IMR-90 (cell line): ENCODE data around the gene MAJIN. TPM values are rescaled to one million over a fixed set of nuclear protein-coding genes. Genes with fewer than 3 reads are reported as not detected.

Experiments
- ATAC-seq: fragments of 200-7000 bp; cut with Tn5 transposase; 2 replicates; pipeline ENCODE4 v1.9.1; 2020; ENCODE audit warnings: low read depth, mild to moderate bottlenecking, moderate library complexity
- BruUV-seq: library from RNA; stranded (reverse); fragments of 400-500 nt; replicated peaks from 2 replicates; lab custom pipeline; 2021; lab: Mats Ljungman, UMichigan
- CTCF ChIA-PET: fragments of 300-600 bp; formaldehyde crosslinking; extraction: SDS; loops from one replicate; lab custom pipeline; 2021; ENCODE audit warnings: antibody characterized with exemption; lab: Yijun Ruan, JAX
- POLR2A ChIA-PET: fragments of 300-600 bp; sonication (Branson Sonifier 250); formaldehyde crosslinking; loops from one replicate; lab custom pipeline; 2022; ENCODE audit warnings: antibody characterized with exemption; ENCODE audit not compliant: unreplicated experiment; lab: Charles Lee
- DNase-seq: peaks from one replicate; pipeline ENCODE4 v3.0.0; 2013
- H2AFZ ChIP-seq: replicated peaks from 2 replicates; pipeline ENCODE3; 2013; ENCODE audit warnings: low read length, mild to moderate bottlenecking; ENCODE audit not compliant: poor library complexity
- H2AK5ac ChIP-seq: 2 replicates; pipeline ENCODE4 v1.6.1; 2013; ENCODE audit warnings: low read depth, low read length, inconsistent platforms
- H2AK9ac ChIP-seq: replicated peaks from 2 replicates; pipeline ENCODE3; 2013; ENCODE audit warnings: mild to moderate bottlenecking, low read depth, low read length, moderate library complexity; ENCODE audit not compliant: poor library complexity
- H2BK120ac ChIP-seq: 2 replicates; pipeline ENCODE4 v1.6.1; 2013; ENCODE audit warnings: low read depth, low read length, inconsistent platforms
- H2BK15ac ChIP-seq: 3 replicates; pipeline ENCODE4 v1.6.1; 2013; ENCODE audit warnings: low read depth, low read length, inconsistent platforms
- H2BK20ac ChIP-seq: 2 replicates; pipeline ENCODE4 v1.6.1; 2013; ENCODE audit warnings: low read depth, mild to moderate bottlenecking, inconsistent platforms, low read length, moderate library complexity
- H2BK5ac ChIP-seq: 2 replicates; pipeline ENCODE4 v1.6.1; 2013; ENCODE audit warnings: mild to moderate bottlenecking, low read depth, low read length, inconsistent platforms; ENCODE audit not compliant: poor library complexity, severe bottlenecking
- H3K14ac ChIP-seq: replicated peaks from 2 replicates; pipeline ENCODE4 v1.6.1; 2013; ENCODE audit warnings: low read depth, low read length, inconsistent platforms
- H3K18ac ChIP-seq: 2 replicates; pipeline ENCODE4 v1.6.1; 2013; ENCODE audit warnings: low read depth, low read length, control low read depth
- H3K23ac ChIP-seq: 2 replicates; pipeline ENCODE4 v1.6.1; 2013; ENCODE audit warnings: low read depth, low read length, inconsistent platforms
- H3K27ac ChIP-seq: 2 replicates; pipeline ENCODE4 v1.5.1; 2013; ENCODE audit warnings: mild to moderate bottlenecking, control low read depth, low read length; ENCODE audit not compliant: insufficient read depth
- H3K27me3 ChIP-seq: 2 replicates; pipeline ENCODE4 v1.6.1; 2013; ENCODE audit warnings: low read length; ENCODE audit not compliant: control insufficient read depth, insufficient read depth
- H3K36me3 ChIP-seq: 2 replicates; pipeline ENCODE4 v1.6.1; 2013; ENCODE audit warnings: low read length, mixed read lengths; ENCODE audit not compliant: control insufficient read depth, insufficient read depth
- H3K4ac ChIP-seq: 2 replicates; pipeline ENCODE4 v1.6.1; 2013; ENCODE audit warnings: low read depth, low read length, inconsistent platforms
- H3K4me1 ChIP-seq: 2 replicates; pipeline ENCODE4 v1.6.1; 2013; ENCODE audit warnings: low read length, mixed read lengths; ENCODE audit not compliant: control insufficient read depth, insufficient read depth
- H3K4me2 ChIP-seq: 2 replicates; pipeline ENCODE4 v1.6.1; 2013; ENCODE audit warnings: low read depth, mild to moderate bottlenecking, control low read depth, low read length, moderate library complexity
- H3K4me3 ChIP-seq: 2 replicates; pipeline ENCODE4 v1.5.1; 2013; ENCODE audit warnings: low read depth, mild to moderate bottlenecking, control low read depth, low read length, moderate library complexity; ENCODE audit not compliant: insufficient read depth
- H3K56ac ChIP-seq: 2 replicates; pipeline ENCODE4 v1.6.1; 2013; ENCODE audit warnings: low read length, inconsistent platforms; ENCODE audit not compliant: insufficient read depth; ENCODE audit errors: extremely low read depth
- H3K79me1 ChIP-seq, 2 experiments: 2 replicates each; pipeline ENCODE4 v1.6.1; 2013; ENCODE audit warnings: low read length in 2 of 2, inconsistent platforms in 1 of 2, low read depth in 1 of 2
- H3K9ac ChIP-seq: 2 replicates; pipeline ENCODE4 v1.6.1; 2013; ENCODE audit warnings: low read depth, low read length, control low read depth
- H3K9me1 ChIP-seq: 2 replicates; pipeline ENCODE4 v1.6.1; 2013; ENCODE audit warnings: low read length, inconsistent platforms; ENCODE audit not compliant: insufficient read depth
- H3K9me3 ChIP-seq: 2 replicates; pipeline ENCODE4 v1.6.1; 2013; ENCODE audit warnings: low read length; ENCODE audit not compliant: control insufficient read depth, insufficient read depth
- H4K20me1 ChIP-seq: 2 replicates; pipeline ENCODE4 v1.6.1; 2013; ENCODE audit warnings: low read length, inconsistent platforms; ENCODE audit not compliant: insufficient read depth
- H4K5ac ChIP-seq: 2 replicates; pipeline ENCODE4 v1.6.1; 2013; ENCODE audit warnings: mild to moderate bottlenecking, low read depth, low read length, control low read depth
- H4K8ac ChIP-seq, 2 experiments: 2 replicates each; pipeline ENCODE4 v1.6.1; 2013; ENCODE audit warnings: low read depth in 2 of 2, low read length in 2 of 2, control low read depth in 1 of 2, inconsistent platforms in 1 of 2
- H4K91ac ChIP-seq: 2 replicates; pipeline ENCODE4 v1.6.1; 2013; ENCODE audit warnings: low read depth, low read length, inconsistent platforms; ENCODE audit not compliant: insufficient read depth
- CEBPB ChIP-seq: IDR thresholded peaks from 2 replicates; pipeline ENCODE4 v1.6.1; 2012; ENCODE audit warnings: low read depth, low read length, improper control_type of control experiment
- MAFK ChIP-seq: IDR thresholded peaks from 2 replicates; pipeline ENCODE4 v1.6.1; 2012; ENCODE audit warnings: low read depth, low read length, improper control_type of control experiment
- MAZ ChIP-seq: IDR thresholded peaks from 2 replicates; pipeline ENCODE4 v1.6.1; 2012; ENCODE audit warnings: low read depth, mild to moderate bottlenecking, low read length, improper control_type of control experiment, moderate library complexity, borderline replicate concordance
- NFE2L2 ChIP-seq: fragments of 150-350 bp; IDR thresholded peaks from 2 replicates; pipeline ENCODE4 v1.6.1; 2016; ENCODE audit warnings: low read depth, mild to moderate bottlenecking, low read length
- RAD21 ChIP-seq: IDR thresholded peaks from 2 replicates; pipeline ENCODE4 v1.6.1; 2012; ENCODE audit warnings: low read length, improper control_type of control experiment
- USF2 ChIP-seq: fragments of 150-350 bp; IDR thresholded peaks from 2 replicates; pipeline ENCODE4 v1.6.1; 2017; ENCODE audit warnings: mild to moderate bottlenecking, antibody characterized with exemption, low read length, low read depth
- WGBS, 2 experiments: methylation state at CpG; one replicate each; pipeline versions ENCODE4 v1.1.5 to v1.1.7; 2013; ENCODE audit warnings: missing lambda C conversion rate in 2 of 2; ENCODE audit not compliant: insufficient read length in 1 of 2; ENCODE audit errors: extremely low coverage in 2 of 2; 5-methylcytosine and 5-hydroxymethylcytosine counted together
- dilution Hi-C: fragments of 300-500 bp; cut with HindIII; formaldehyde crosslinking; loops from one replicate; pipeline ENCODE4 v1.14.3; 2018; ENCODE audit warnings: low sequenced_read_pairs; ENCODE audit not compliant: unreplicated experiment
- in situ Hi-C: fragments of 300-500 bp; cut with MboI; formaldehyde crosslinking; loops from 3 replicates; pipeline ENCODE4 v1.14.3; 2019; ENCODE audit warnings: low sequenced_read_pairs, inconsistent platforms, mixed read lengths
- intact Hi-C: fragments of 100-400 bp; cut with micrococcal nuclease; formaldehyde crosslinking; loops from 2 replicates; pipeline ENCODE4 v1.10.0; 2022
- polyA plus RNA-seq, 3 experiments: library from polyadenylated mRNA; depleted of rRNA; stranded (reverse); fragments of >200 nt; gene quantifications; 2 replicates each; pipeline ENCODE4 v1.2.3, GENCODE V29; 2012; ENCODE audit warnings: low replicate concordance in 1 of 3
- total RNA-seq: library from RNA; depleted of rRNA; stranded (reverse); fragments of >200 nt; gene quantifications from 2 replicates; pipeline ENCODE4 v1.2.3, GENCODE V29; 2012

The MAJIN gene
- total and polyA plus RNA-seq, 2 of the 4 experiments (the other 2 are of a cell fraction): not detected

GRCh38 chr11:64929625-64930024, 42.3 kb downstream of the MAJIN start:
- dilution Hi-C loops (no loop called here), intact Hi-C loops (no loop called here), in situ Hi-C loops (no loop called here)
- Histone ChIP-seq H2BK120ac (no peak overlapping the region), H4K91ac (no peak overlapping the region), H2AK9ac (no peak overlapping the region), H3K9me1 (no peaks in the 10 kb centered on the region), H2BK15ac (no peak overlapping the region), H3K9ac (no peak overlapping the region), H3K4ac (no peak overlapping the region), H3K79me1 (peaks cover 5 to 29% of the 10 kb centered on the region in 2 experiments; a peak in 3 of 4 replicates), H3K4me2 (no peak overlapping the region), H4K20me1 (peaks cover 2% of the 10 kb centered on the region), H2AFZ (no peak overlapping the region), H3K36me3 (peaks cover 56% of the 10 kb centered on the region), H2BK5ac (no peak overlapping the region), H3K18ac (no peak overlapping the region), H2AK5ac (no peak overlapping the region), H3K27ac (no peak overlapping the region), H3K27me3 (no peaks in the 10 kb centered on the region), H3K9me3 (no peaks in the 10 kb centered on the region), H3K56ac (no peak overlapping the region), H3K14ac (no peak overlapping the region), H4K8ac (no peak overlapping the region), H3K4me1 (peaks cover 4% of the 10 kb centered on the region; the same call in 1 of the 2 replicates), H2BK20ac (no peak overlapping the region), H3K4me3 (no peak overlapping the region), H4K5ac (no peak overlapping the region), H3K23ac (no peak overlapping the region)
- no peak for TF ChIP-seq USF2
- TF ChIP-seq MAFK: no peak
- no peak for TF ChIP-seq MAZ
- no peak for TF ChIP-seq RAD21
- no peak for TF ChIP-seq NFE2L2
- no peak for TF ChIP-seq CEBPB
- ChIA-PET POLR2A (interaction anchor here (0.7 kb wide), 1 partner anchor 17 kb away, joined by 9 read pairs; no protein-coding TSS in a partner anchor), CTCF (no interaction called here)
- 100% methylated on average over 4 of the region's 7 CpGs; no CpG with 5 or more reads in 1 of the 2 experiments for WGBS, 2 experiments
- BruUV-seq: no TSS peak
- ATAC-seq (no peak), DNase-seq (no peak)
